ENCODE results near the gene MYL3.
"Not testable (repeated sequence)": the region's sequence is repeated elsewhere in the genome, so short reads cannot be mapped to it uniquely, and the experiment has no call there.

MYL3 gene

GRCh38 chr3:46863261-46863782, at the start of gene MYL3:
TSS of gene MYL3 (minus strand) at chr3:46863444. CDS start at chr3:46863390, 54 bp downstream.
- Mint-ChIP-seq H3K27me3 (no peaks in the 10 kb centered on the region), H3K9me3 (ENCODE audit: low read depth) (no peaks in the 10 kb centered on the region), H3K36me3 (no peaks in the 10 kb centered on the region)

GRCh38 chr3:46912986-46913385, 49.7 kb upstream of the MYL3 start:
- Mint-ChIP-seq H3K27ac (no peak overlapping the region), H3K27me3 (no peaks in the 10 kb centered on the region)

More at GRCh38 chr3:46863261-46863782, at the start of gene MYL3:
- no peaks in the 10 kb centered on the region for H3K4me1 Mint-ChIP-seq (ENCODE audit: low read depth)
- no peak within 1 kb of the TSS for H3K4me3 Mint-ChIP-seq
- H3K27ac Mint-ChIP-seq, result no peak within 1 kb of the TSS

GRCh38 chr3:46910914-46911313, 47.7 kb upstream of the MYL3 start:
- H3K27ac Mint-ChIP-seq; H3K36me3 Mint-ChIP-seq; H3K27me3 Mint-ChIP-seq; H3K9me3 Mint-ChIP-seq (ENCODE audit: low read depth); H3K4me3 Mint-ChIP-seq: not testable (repeated sequence)
- peaks cover 22% of the 10 kb centered on the region for H3K4me1 Mint-ChIP-seq (ENCODE audit: low read depth)

More at GRCh38 chr3:46912986-46913385, 49.7 kb upstream of the MYL3 start:
- Mint-ChIP-seq H3K9me3 (ENCODE audit: low read depth) (no peaks in the 10 kb centered on the region), H3K36me3 (peaks cover 12% of the 10 kb centered on the region), H3K4me3 (no peak overlapping the region), H3K4me1 (ENCODE audit: low read depth) (peaks cover 24% of the 10 kb centered on the region)

- Mint-ChIP-seq H3K9me3 (ENCODE audit: low read depth) (no peaks in the 10 kb centered on the region), H3K36me3 (no peaks in the 10 kb centered on the region), H3K4me3 (no peak overlapping the region), H3K4me1 (ENCODE audit: low read depth) (peaks cover 18% of the 10 kb centered on the region), H3K27ac (no peak overlapping the region), H3K27me3 (no peaks in the 10 kb centered on the region)
Measured at GRCh38 chr3:46910166-46910760, 47.0 kb upstream of the MYL3 start.

GRCh38 chr3:46909535-46910161, 46.4 kb upstream of the MYL3 start:
- no peak overlapping the region for H3K27ac Mint-ChIP-seq
- no peaks in the 10 kb centered on the region for H3K27me3 Mint-ChIP-seq
- H3K4me1 Mint-ChIP-seq (ENCODE audit: low read depth), result peaks cover 16% of the 10 kb centered on the region
- no peaks in the 10 kb centered on the region for H3K9me3 Mint-ChIP-seq (ENCODE audit: low read depth)
- no peak overlapping the region for H3K4me3 Mint-ChIP-seq
- H3K36me3 Mint-ChIP-seq, result no peaks in the 10 kb centered on the region

GRCh38 chr3:46908986-46909534, 45.8 kb upstream of the MYL3 start:
- no peak overlapping the region for H3K4me3 Mint-ChIP-seq

GRCh38 chr3:46908294-46908985, 45.2 kb upstream of the MYL3 start:
- Mint-ChIP-seq H3K4me1 (ENCODE audit: low read depth) (peaks cover 6% of the 10 kb centered on the region), H3K27me3 (no peaks in the 10 kb centered on the region), H3K36me3 (no peaks in the 10 kb centered on the region), H3K27ac (no peak overlapping the region), H3K9me3 (ENCODE audit: low read depth) (no peaks in the 10 kb centered on the region), H3K4me3 (no peak overlapping the region)

More at GRCh38 chr3:46908986-46909534, 45.8 kb upstream of the MYL3 start:
- H3K36me3 Mint-ChIP-seq, result no peaks in the 10 kb centered on the region
- peaks cover 12% of the 10 kb centered on the region for H3K4me1 Mint-ChIP-seq (ENCODE audit: low read depth)
- H3K27me3 Mint-ChIP-seq, result no peaks in the 10 kb centered on the region
- no peak overlapping the region for H3K27ac Mint-ChIP-seq
- H3K9me3 Mint-ChIP-seq (ENCODE audit: low read depth), result no peaks in the 10 kb centered on the region

- no peaks in the 10 kb centered on the region for H3K9me3 Mint-ChIP-seq (ENCODE audit: low read depth)
- no peaks in the 10 kb centered on the region for H3K36me3 Mint-ChIP-seq
- no peak overlapping the region for H3K27ac Mint-ChIP-seq
- no peaks in the 10 kb centered on the region for H3K27me3 Mint-ChIP-seq
- peaks cover 5% of the 10 kb centered on the region for H3K4me1 Mint-ChIP-seq (ENCODE audit: low read depth)
- H3K4me3 Mint-ChIP-seq, result no peak overlapping the region
Measured at GRCh38 chr3:46907960-46908293, 44.7 kb upstream of the MYL3 start.

- H3K4me3 Mint-ChIP-seq, result no peak overlapping the region
- H3K27me3 Mint-ChIP-seq, result no peaks in the 10 kb centered on the region
Measured at GRCh38 chr3:46907271-46907670, 44.0 kb upstream of the MYL3 start.

GRCh38 chr3:46906471-46907058, 43.3 kb upstream of the MYL3 start:
- Mint-ChIP-seq H3K9me3 (ENCODE audit: low read depth) (no peaks in the 10 kb centered on the region), H3K36me3 (no peaks in the 10 kb centered on the region), H3K4me1 (ENCODE audit: low read depth) (peaks cover 5% of the 10 kb centered on the region), H3K4me3 (no peak overlapping the region), H3K27ac (no peak overlapping the region), H3K27me3 (no peaks in the 10 kb centered on the region)

More at GRCh38 chr3:46907271-46907670, 44.0 kb upstream of the MYL3 start:
- Mint-ChIP-seq H3K36me3 (no peaks in the 10 kb centered on the region), H3K9me3 (ENCODE audit: low read depth) (no peaks in the 10 kb centered on the region), H3K27ac (no peak overlapping the region), H3K4me1 (ENCODE audit: low read depth) (peaks cover 5% of the 10 kb centered on the region)

GRCh38 chr3:46905661-46906451, 42.6 kb upstream of the MYL3 start:
- Mint-ChIP-seq H3K4me3 (no peak overlapping the region), H3K27ac (no peak overlapping the region), H3K4me1 (ENCODE audit: low read depth) (peaks cover 5% of the 10 kb centered on the region), H3K36me3 (no peaks in the 10 kb centered on the region), H3K9me3 (ENCODE audit: low read depth) (no peaks in the 10 kb centered on the region), H3K27me3 (no peaks in the 10 kb centered on the region)

- H3K36me3 Mint-ChIP-seq, result no peaks in the 10 kb centered on the region
- H3K27me3 Mint-ChIP-seq, result no peaks in the 10 kb centered on the region
- H3K27ac Mint-ChIP-seq, result no peak overlapping the region
- no peak overlapping the region for H3K4me3 Mint-ChIP-seq
- H3K4me1 Mint-ChIP-seq (ENCODE audit: low read depth), result peaks cover 5% of the 10 kb centered on the region
- H3K9me3 Mint-ChIP-seq (ENCODE audit: low read depth), result no peaks in the 10 kb centered on the region
Measured at GRCh38 chr3:46905213-46905560, 41.9 kb upstream of the MYL3 start.

- Mint-ChIP-seq H3K4me3 (no peak overlapping the region), H3K4me1 (ENCODE audit: low read depth) (peaks cover 3% of the 10 kb centered on the region), H3K27ac (no peak overlapping the region), H3K9me3 (ENCODE audit: low read depth) (no peaks in the 10 kb centered on the region), H3K27me3 (no peaks in the 10 kb centered on the region), H3K36me3 (no peaks in the 10 kb centered on the region)
Measured at GRCh38 chr3:46904303-46905212, 41.3 kb upstream of the MYL3 start.
